22Rv1 (cell line): ENCODE measurements around the gene PELI1.

Experiments
- CTCF ChIP-seq: fragments of 450-650 bp; IDR thresholded peaks from 2 replicates; pipeline ENCODE4 v1.5.1; 2017; ENCODE audit warnings: mild to moderate bottlenecking
- ZFX ChIP-seq: fragments of 450-650 bp; IDR thresholded peaks from 2 replicates; pipeline ENCODE4 v1.6.1; 2017; ENCODE audit warnings: antibody characterized with exemption, borderline replicate concordance

GRCh38 chr2:64081046-64081445 lies 63.2 kb downstream of the PELI1 start:
- TF ChIP-seq ZFX (no peak), CTCF (no peak)
